Mammary epithelial cell (primary cell): Measurements from ENCODE around the gene KSR2.
"Not testable (repeated sequence)": the region's sequence is repeated elsewhere in the genome, so short reads cannot be mapped to it uniquely, and the experiment has no call there.

ENCODE experiments used
- EZH2 ChIP-seq: IDR thresholded peaks from 2 replicates; pipeline ENCODE4 v1.6.1; 2012; ENCODE audit warnings: low read length, inconsistent platforms, borderline replicate concordance
- TF ChIP-seq, protein P1 (sequence below), 2 donors: IDR thresholded peaks in 1 of 2; conservative IDR thresholded peaks in 1 of 2; 2 replicates each; pipeline ENCODE4 v1.5.1; 2011 to 2012; ENCODE audit warnings: inconsistent platforms in 2 of 2, low read length in 2 of 2, mild to moderate bottlenecking in 2 of 2, control low read depth in 1 of 2, low read depth in 1 of 2; ENCODE audit not compliant: insufficient read depth in 1 of 2; ENCODE audit errors: extremely low read depth in 1 of 2

DNA sequence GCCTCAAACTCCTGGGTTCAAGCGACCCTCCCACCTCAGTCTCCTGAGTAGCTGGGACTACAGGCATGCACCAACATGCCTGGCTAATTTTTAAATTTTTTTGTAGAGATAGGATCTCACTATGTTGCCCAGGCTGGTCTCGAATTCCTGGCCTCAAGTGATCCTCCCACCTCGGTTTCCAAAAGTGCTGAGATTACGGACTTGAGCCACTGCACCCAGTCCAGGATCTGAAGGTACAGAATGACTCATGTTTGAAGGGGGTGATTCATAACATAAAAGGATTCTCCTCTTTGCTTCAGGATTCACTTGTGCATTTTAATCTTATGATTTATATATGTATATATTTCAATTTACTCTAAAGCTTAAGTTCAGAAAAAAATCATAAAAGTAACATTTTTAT, 111.7 kb downstream of the KSR2 start:
- TF ChIP-seq, protein P1, sequence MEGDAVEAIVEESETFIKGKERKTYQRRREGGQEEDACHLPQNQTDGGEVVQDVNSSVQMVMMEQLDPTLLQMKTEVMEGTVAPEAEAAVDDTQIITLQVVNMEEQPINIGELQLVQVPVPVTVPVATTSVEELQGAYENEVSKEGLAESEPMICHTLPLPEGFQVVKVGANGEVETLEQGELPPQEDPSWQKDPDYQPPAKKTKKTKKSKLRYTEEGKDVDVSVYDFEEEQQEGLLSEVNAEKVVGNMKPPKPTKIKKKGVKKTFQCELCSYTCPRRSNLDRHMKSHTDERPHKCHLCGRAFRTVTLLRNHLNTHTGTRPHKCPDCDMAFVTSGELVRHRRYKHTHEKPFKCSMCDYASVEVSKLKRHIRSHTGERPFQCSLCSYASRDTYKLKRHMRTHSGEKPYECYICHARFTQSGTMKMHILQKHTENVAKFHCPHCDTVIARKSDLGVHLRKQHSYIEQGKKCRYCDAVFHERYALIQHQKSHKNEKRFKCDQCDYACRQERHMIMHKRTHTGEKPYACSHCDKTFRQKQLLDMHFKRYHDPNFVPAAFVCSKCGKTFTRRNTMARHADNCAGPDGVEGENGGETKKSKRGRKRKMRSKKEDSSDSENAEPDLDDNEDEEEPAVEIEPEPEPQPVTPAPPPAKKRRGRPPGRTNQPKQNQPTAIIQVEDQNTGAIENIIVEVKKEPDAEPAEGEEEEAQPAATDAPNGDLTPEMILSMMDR (conservative IDR thresholded peaks at IDR 0.05 in 1 of 2, IDR thresholded peaks at IDR 0.05 in 1 of 2; ENCODE audit: extremely low read depth in 1 of 2, insufficient read depth in 1 of 2, low read depth in 1 of 2, low read length in 2 of 2): not testable (repeated sequence)
- TF ChIP-seq EZH2: not testable (repeated sequence)
